SK-N-SH treated with all-trans-retinoic acid at 6 μM for 48 hours (cell line): ENCODE results near the gene PAXIP1.

Experiments
- CREB5 ChIP-seq: fragments of 250-450 bp; sonication (Bioruptor Pico); IDR thresholded peaks from 2 replicates; pipeline ENCODE4 v1.5.1; 2020; ENCODE audit warnings: low read depth, mild to moderate bottlenecking, moderate library complexity
- PPARA ChIP-seq: fragments of 250-450 bp; sonication (Bioruptor Pico); IDR thresholded peaks from 2 replicates; pipeline ENCODE4 v1.5.0; 2020; ENCODE audit warnings: mild to moderate bottlenecking, borderline replicate concordance
- SNAI2 ChIP-seq: fragments of 250-450 bp; sonication (Bioruptor Pico); IDR thresholded peaks from 2 replicates; pipeline ENCODE4 v1.5.0; 2020; ENCODE audit warnings: mild to moderate bottlenecking, moderate library complexity

DNA sequence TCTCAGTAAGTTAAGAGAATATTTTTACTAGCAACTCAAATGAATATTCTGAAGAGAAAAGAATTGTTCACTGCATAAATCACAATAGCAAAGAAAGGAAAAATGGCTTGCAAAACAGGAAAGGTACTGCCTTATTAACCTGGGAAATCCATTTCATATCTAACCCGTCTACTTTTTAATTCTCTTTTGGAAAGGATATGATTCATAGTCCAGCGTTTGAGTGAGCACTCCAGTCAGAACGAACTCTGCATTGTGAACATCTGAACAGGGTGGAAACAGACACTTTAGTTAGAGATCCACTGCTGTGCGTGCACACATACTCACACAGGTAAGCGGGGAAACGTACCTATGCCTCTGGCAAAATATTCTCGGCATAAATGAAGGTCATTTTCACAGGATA is 56.8 kb downstream of the PAXIP1 start:
- no peak for TF ChIP-seq SNAI2
- no peak for TF ChIP-seq CREB5 (CRISPR knock-in tag)
- no peak for TF ChIP-seq PPARA
